K562 (cell line): Measurements from ENCODE around the gene ASCC2. TPM values are rescaled to one million over a fixed set of nuclear protein-coding genes. Genes with fewer than 3 reads are reported as not detected.

Source experiments
- ATAC-seq: fragments of 200-7000 bp; cut with Tn5 transposase; 3 replicates; pipeline ENCODE4 v1.9.1; 2020; ENCODE audit warnings: moderate library complexity
- BruUV-seq: library from RNA; stranded (reverse); fragments of 400-500 nt; replicated peaks from 2 replicates; lab custom pipeline; 2021; lab: Mats Ljungman, UMichigan
- CTCF ChIA-PET: fragments of 300-600 bp; formaldehyde crosslinking; extraction: SDS; loops from one replicate; lab custom pipeline; 2021; ENCODE audit warnings: low intra/inter-chr PET ratio; lab: Yijun Ruan, JAX
- POLR2A ChIA-PET: fragments of 300-600, 350-650 bp; sonication (Branson Sonifier 250); formaldehyde crosslinking; extraction: SDS; loops from one replicate; lab custom pipeline; 2021; ENCODE audit warnings: antibody characterized with exemption, inconsistent platforms; lab: Yijun Ruan, JAX
- DNase-seq, 4 experiments: peaks; one replicate each; pipeline versions ENCODE4 v3.0.0 to v3.0.0-alpha.2; 2011 to 2018; ENCODE audit warnings: low spot score in 3 of 4, mixed read lengths in 3 of 4; ENCODE audit errors: extremely low read depth in 1 of 4
- FAIRE-seq: peaks from 2 replicates; lab custom pipeline; 2011; peaks lifted over from hg19 to GRCh38; lab: Jason Lieb, UNC
- H2AFZ ChIP-seq: 2 replicates; pipeline ENCODE4 v1.6.0; 2011; ENCODE audit warnings: low read depth, low read length, control low read depth, inconsistent platforms
- H3K27ac ChIP-seq: fragments of 200-600 bp; 3 replicates; pipeline ENCODE4 v1.8.0; 2011; ENCODE audit warnings: low read depth, mild to moderate bottlenecking, control low read depth, inconsistent platforms, low read length, moderate library complexity, mixed read lengths; ENCODE audit errors: extremely low read depth
- H3K27me3 ChIP-seq, 2 experiments: fragments of 300-600 bp in 1 of 2; 2 replicates in 1 of 2; 3 replicates in 1 of 2; pipeline versions ENCODE4 v1.6.0 to v1.8.0; 2011; ENCODE audit warnings: inconsistent platforms in 2 of 2, low read length in 2 of 2, mild to moderate bottlenecking in 1 of 2, mixed read lengths in 1 of 2, moderate library complexity in 1 of 2; ENCODE audit not compliant: control insufficient read depth in 2 of 2, insufficient read depth in 2 of 2
- H3K36me3 ChIP-seq: fragments of 300-600 bp; 3 replicates; pipeline ENCODE4 v1.8.0; 2011; ENCODE audit warnings: mild to moderate bottlenecking, low read length, inconsistent platforms; ENCODE audit not compliant: control insufficient read depth, insufficient read depth
- H3K4me1 ChIP-seq, 2 experiments: fragments of 200-600 bp in 1 of 2; replicated peaks in 1 of 2; 2 replicates in 1 of 2; 3 replicates in 1 of 2; pipeline versions ENCODE4 v1.5.1 to v1.8.0; 2011; ENCODE audit warnings: inconsistent platforms in 2 of 2, low read length in 2 of 2, mild to moderate bottlenecking in 1 of 2, mixed read lengths in 1 of 2, moderate library complexity in 1 of 2; ENCODE audit not compliant: control insufficient read depth in 2 of 2, insufficient read depth in 2 of 2
- H3K4me2 ChIP-seq: 2 replicates; pipeline ENCODE4 v1.6.1; 2011; ENCODE audit warnings: low read length, control low read depth, inconsistent platforms, mixed read lengths; ENCODE audit not compliant: insufficient read depth
- H3K4me3 ChIP-seq: fragments of 200-600 bp; sonication (generic), shearing (Covaris generic); 2 replicates; pipeline ENCODE4 v1.5.1; 2016; ENCODE audit warnings: control low read depth, inconsistent platforms
- H3K79me2 ChIP-seq: fragments of 200-600 bp; 3 replicates; pipeline ENCODE4 v1.8.0; 2011; ENCODE audit warnings: low read length, inconsistent platforms; ENCODE audit not compliant: control insufficient read depth, insufficient read depth
- H3K9ac ChIP-seq, 2 experiments: 2 replicates each; pipeline versions ENCODE4 v1.6.0 to v1.6.1; 2011; ENCODE audit warnings: low read depth in 2 of 2, low read length in 2 of 2, control low read depth in 1 of 2, inconsistent platforms in 1 of 2, mild to moderate bottlenecking in 1 of 2, mixed read lengths in 1 of 2; ENCODE audit not compliant: insufficient read depth in 1 of 2
- H3K9me1 ChIP-seq: one replicate; pipeline ENCODE4 v1.6.0; 2011; ENCODE audit warnings: inconsistent platforms, mild to moderate bottlenecking, low read length, moderate library complexity; ENCODE audit not compliant: control insufficient read depth, insufficient read depth
- H3K9me3 ChIP-seq: replicated peaks from 2 replicates; pipeline ENCODE4 v1.5.1; 2011; ENCODE audit warnings: low read depth, low read length, inconsistent platforms; ENCODE audit not compliant: control insufficient read depth, insufficient read depth
- H4K20me1 ChIP-seq: replicated peaks from 2 replicates; pipeline ENCODE4 v1.6.1; 2011; ENCODE audit warnings: low read length, inconsistent platforms, mixed read lengths; ENCODE audit not compliant: control insufficient read depth, insufficient read depth
- FOXP1 ChIP-seq: sonication (generic); formaldehyde crosslinking; IDR thresholded peaks from 2 replicates; pipeline ENCODE4 v1.8.0; 2022; ENCODE audit warnings: mild to moderate bottlenecking, missing genetic modification reagents
- MTF1 ChIP-seq: fragments of 250-450 bp; sonication (Bioruptor Pico); IDR thresholded peaks from 2 replicates; pipeline ENCODE4 v1.9.0; 2021; ENCODE audit warnings: moderate library complexity, mild to moderate bottlenecking, inconsistent platforms, borderline replicate concordance
- MYBL2 ChIP-seq, 2 experiments: fragments of 450-650 bp in 1 of 2; sonication (generic) in 1 of 2; formaldehyde crosslinking in 1 of 2; IDR thresholded peaks; 2 replicates each; pipeline versions ENCODE4 v1.6.1 to v1.8.1; 2017 to 2022; ENCODE audit warnings: borderline replicate concordance in 1 of 2, inconsistent platforms in 1 of 2, low read depth in 1 of 2, mild to moderate bottlenecking in 1 of 2, missing genetic modification reagents in 1 of 2, moderate library complexity in 1 of 2
- PTTG1 ChIP-seq: fragments of 450-650 bp; IDR thresholded peaks from 2 replicates; pipeline ENCODE4 v1.6.1; 2016; ENCODE audit warnings: low read depth, mild to moderate bottlenecking, missing genetic modification characterization, missing compliant biosample characterization
- SP2 ChIP-seq: IDR thresholded peaks from 2 replicates; pipeline ENCODE4 v1.6.1; 2011; ENCODE audit warnings: mild to moderate bottlenecking, low read depth, low read length, moderate library complexity; ENCODE audit not compliant: poor library complexity, severe bottlenecking; ENCODE audit errors: extremely low read depth
- TEAD1 ChIP-seq, 2 experiments: fragments of 450-650 bp in 1 of 2; sonication (generic) in 1 of 2; formaldehyde crosslinking; IDR thresholded peaks; 2 replicates each; pipeline versions ENCODE4 v1.4.0 to v1.8.0; 2020 to 2022; ENCODE audit warnings: mild to moderate bottlenecking in 2 of 2, missing genetic modification reagents in 1 of 2
- XRCC4 ChIP-seq: IDR thresholded peaks from one replicate; pipeline ENCODE4 v1.6.1; 2011; ENCODE audit not compliant: insufficient read depth, insufficient read length; ENCODE audit errors: extremely low read depth
- YBX1 ChIP-seq: fragments of 450-650 bp; IDR thresholded peaks from 2 replicates; pipeline ENCODE4 v1.7.1; 2016; ENCODE audit warnings: mild to moderate bottlenecking
- ZNF282 ChIP-seq: sonication (generic); formaldehyde crosslinking; IDR thresholded peaks from 2 replicates; pipeline ENCODE4 v1.8.1; 2023; ENCODE audit warnings: missing genetic modification reagents
- WGBS: fragments of 100-300 bp; shearing (Covaris generic); methylation state at CpG from one replicate; pipeline ENCODE4 v1.1.6; 2016; ENCODE audit warnings: low coverage, mixed read lengths; ENCODE audit not compliant: insufficient coverage; ENCODE audit errors: missing lambda C conversion rate; 5-methylcytosine and 5-hydroxymethylcytosine counted together
- in situ Hi-C: fragments of 300-500 bp; cut with MboI; formaldehyde crosslinking; loops from 4 replicates; pipeline ENCODE4 v1.15.0; 2018; ENCODE audit warnings: inconsistent platforms, mixed read lengths
- intact Hi-C: fragments of 100-400 bp; cut with micrococcal nuclease; formaldehyde crosslinking; loops from 2 replicates; pipeline ENCODE4 v1.14.2; 2022
- polyA plus RNA-seq, 8 experiments: library from polyadenylated mRNA; depleted of rRNA in 4 of 8; stranded (reverse) in 5 of 8; unstranded in 3 of 8; fragments of >200 nt; fragmentation: Nextera tagmentation in 2 of 8; fragmentation: Illumina TruSeq in 1 of 8; extraction: Ambion mirVana in 2 of 8; extraction: Trizol in 1 of 8; gene quantifications; 2 replicates each; pipeline versions ENCODE4 v1.2.1 to v1.2.3, GENCODE V29; 2011 to 2014; ENCODE audit warnings: inconsistent platforms in 1 of 8, missing spikeins in 1 of 8
- total RNA-seq, 7 experiments: library from RNA; depleted of rRNA in 6 of 7; stranded (reverse); fragments of >200 nt in 6 of 7; fragmentation: Illumina TruSeq in 2 of 7; extraction: Trizol in 2 of 7; gene quantifications; 2 replicates each; pipeline versions ENCODE4 v1.2.1 to v1.2.3, GENCODE V29; 2011 to 2021; ENCODE audit warnings: low replicate concordance in 1 of 7
- TF ChIP-seq, protein P1 (sequence below): fragments of 450-650 bp; conservative IDR thresholded peaks from 2 replicates; pipeline ENCODE4 v1.6.1; 2016; ENCODE audit warnings: missing genetic modification characterization, low read depth, mild to moderate bottlenecking, missing compliant biosample characterization, moderate library complexity
- TF ChIP-seq, protein P2 (sequence below): fragments of 450-650 bp; IDR thresholded peaks from 2 replicates; pipeline ENCODE4 v1.6.1; 2016

ASCC2 gene
- total and polyA plus RNA-seq, 9 of the 15 experiments (the other 6 are each of a cell fraction or from before 2014, with no cell fraction given), result 4.0 to 46.7 (median 26.8) TPM

DNA sequence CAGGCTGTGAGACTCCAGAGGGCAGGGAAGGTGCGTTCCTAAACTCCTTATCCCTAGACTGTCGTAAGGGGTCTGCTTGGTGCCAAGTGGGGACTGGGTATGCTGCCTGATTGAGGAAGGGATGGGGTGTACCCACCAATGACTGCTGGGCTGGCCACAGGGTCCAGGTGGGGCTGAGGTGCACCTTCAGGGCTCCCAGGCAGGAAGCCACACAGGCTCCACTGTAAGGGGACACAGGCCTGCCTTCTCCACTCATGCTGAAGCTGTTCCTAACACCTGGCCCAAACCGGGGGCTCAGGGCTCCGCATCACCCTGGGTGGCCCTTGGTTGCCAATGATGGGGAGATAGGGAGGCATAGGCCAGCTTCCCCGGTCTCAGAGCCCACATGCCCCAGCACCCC, 97.9 kb downstream of the ASCC2 start:
- H3K9me3 ChIP-seq, result no peaks in the 10 kb centered on the region
- ATAC-seq (no peak), FAIRE-seq (no peak), DNase-seq (no peak)
- H3K4me3 ChIP-seq, result no peak overlapping the region
- BruUV-seq, result no TSS peak
- no peaks in the 10 kb centered on the region for H4K20me1 ChIP-seq
- WGBS, result 81% methylated on average over 3 of the region's 5 CpGs
- in situ Hi-C loops (no loop called here), intact Hi-C loops (no loop called here)
- ChIA-PET POLR2A (interaction anchor here (1.0 kb wide), 1 partner anchor 9 kb away, joined by 3 read pairs; no protein-coding TSS in a partner anchor), CTCF (no interaction called here)
- no peaks in the 10 kb centered on the region for H3K27me3 ChIP-seq
- H3K4me1 ChIP-seq, result peaks cover 0 to 7% of the 10 kb centered on the region in 2 experiments; a peak in 2 of 5 replicates
- no peak for TF ChIP-seq PTTG1 (tag)
- TF ChIP-seq FOXP1 (CRISPR knock-in tag), result no peak
- TF ChIP-seq SP2, result no peak
- TF ChIP-seq, protein P1, sequence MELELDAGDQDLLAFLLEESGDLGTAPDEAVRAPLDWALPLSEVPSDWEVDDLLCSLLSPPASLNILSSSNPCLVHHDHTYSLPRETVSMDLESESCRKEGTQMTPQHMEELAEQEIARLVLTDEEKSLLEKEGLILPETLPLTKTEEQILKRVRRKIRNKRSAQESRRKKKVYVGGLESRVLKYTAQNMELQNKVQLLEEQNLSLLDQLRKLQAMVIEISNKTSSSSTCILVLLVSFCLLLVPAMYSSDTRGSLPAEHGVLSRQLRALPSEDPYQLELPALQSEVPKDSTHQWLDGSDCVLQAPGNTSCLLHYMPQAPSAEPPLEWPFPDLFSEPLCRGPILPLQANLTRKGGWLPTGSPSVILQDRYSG, result no peak
- TF ChIP-seq XRCC4, result no peak
- no peak for TF ChIP-seq ZNF282 (CRISPR knock-in tag)
- no peak for TF ChIP-seq MYBL2 (IDR thresholded peaks at IDR 0.05; ENCODE audit: low read depth)
- TF ChIP-seq MYBL2 (CRISPR knock-in tag; IDR thresholded peaks at IDR 0.05; ENCODE audit: borderline replicate concordance), result no peak
- TF ChIP-seq YBX1, result no peak
- TF ChIP-seq, protein P2, sequence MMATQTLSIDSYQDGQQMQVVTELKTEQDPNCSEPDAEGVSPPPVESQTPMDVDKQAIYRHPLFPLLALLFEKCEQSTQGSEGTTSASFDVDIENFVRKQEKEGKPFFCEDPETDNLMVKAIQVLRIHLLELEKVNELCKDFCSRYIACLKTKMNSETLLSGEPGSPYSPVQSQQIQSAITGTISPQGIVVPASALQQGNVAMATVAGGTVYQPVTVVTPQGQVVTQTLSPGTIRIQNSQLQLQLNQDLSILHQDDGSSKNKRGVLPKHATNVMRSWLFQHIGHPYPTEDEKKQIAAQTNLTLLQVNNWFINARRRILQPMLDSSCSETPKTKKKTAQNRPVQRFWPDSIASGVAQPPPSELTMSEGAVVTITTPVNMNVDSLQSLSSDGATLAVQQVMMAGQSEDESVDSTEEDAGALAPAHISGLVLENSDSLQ, result no peak
- no peak for TF ChIP-seq TEAD1 (CRISPR knock-in tag; IDR thresholded peaks at IDR 0.05)
- TF ChIP-seq MTF1 (CRISPR knock-in tag), result no peak
- no peak overlapping the region for H3K27ac ChIP-seq
- H2AFZ ChIP-seq, result no peak overlapping the region
- H3K4me2 ChIP-seq, result no peak overlapping the region
- no peaks in the 10 kb centered on the region for H3K36me3 ChIP-seq
- H3K9me1 ChIP-seq, result no peaks in the 10 kb centered on the region
- no peak overlapping the region for H3K9ac ChIP-seq
- H3K79me2 ChIP-seq, result no peaks in the 10 kb centered on the region
